ENCODE data around the gene PPM1F. TPM values are rescaled to one million over a fixed set of nuclear protein-coding genes. Genes with fewer than 3 reads are reported as not detected.
"Not testable (repeated sequence)": the region's sequence is repeated elsewhere in the genome, so short reads cannot be mapped to it uniquely, and the experiment has no call there.

Gene PPM1F
- total and polyA plus RNA-seq, 2 donors (not counting 1 experiment from before 2014, with no cell fraction given): 18.1 to 30.0 TPM

DNA sequence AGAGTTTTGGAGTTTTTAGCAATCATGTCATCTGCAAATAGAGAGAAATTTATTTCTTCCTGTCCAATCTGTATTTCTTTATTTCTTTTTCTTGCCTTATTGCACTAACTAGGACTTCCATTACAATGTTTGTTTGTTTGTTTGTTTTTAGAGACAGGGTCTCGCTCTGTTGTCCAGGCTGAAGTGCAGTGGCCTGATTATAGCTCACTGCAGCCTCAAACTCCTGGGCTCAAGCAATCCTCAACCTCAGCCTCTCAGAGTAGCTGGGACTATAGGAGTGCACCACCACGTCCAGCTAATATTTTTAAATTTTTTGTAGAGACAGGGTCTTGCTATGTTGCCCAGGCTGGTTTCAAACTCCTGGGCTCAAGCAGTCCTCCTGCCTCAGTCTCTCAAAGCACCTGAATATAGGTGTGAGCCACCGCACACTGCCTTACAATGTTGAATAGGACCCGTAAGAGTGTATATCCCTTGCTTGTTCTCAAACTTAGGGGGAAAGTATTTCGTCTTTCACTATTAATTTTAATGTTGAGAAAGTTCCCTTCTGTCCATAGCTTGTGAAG is 55.6 kb downstream of the PPM1F start:
- WGBS (ENCODE audit: insufficient coverage): 67% methylated on average over 1 of the region's 5 CpGs
- H3K4me3 ChIP-seq (ENCODE audit: control extremely low read depth in 1 of 5, extremely low read depth in 1 of 5, insufficient read depth in 1 of 5, low read depth in 2 of 5, low read length in 4 of 5): no peak overlapping the region
- Mint-ChIP-seq H3K27me3 (no peaks in the 10 kb centered on the region), H3K9me3 (ENCODE audit: insufficient read depth) (no peaks in the 10 kb centered on the region), H3K4me1 (no peaks in the 10 kb centered on the region), H3K4me3 (no peak overlapping the region), H3K27ac (no peak overlapping the region)
- no peak overlapping the region for H3K27ac ChIP-seq (ENCODE audit: low read length in 2 of 2)
- ChIA-PET CTCF (no interaction called here), POLR2A (no interaction called here)
- intact Hi-C loops (cut with micrococcal nuclease): no loop called here
- H3K4me1 ChIP-seq (ENCODE audit: control insufficient read depth in 2 of 2, insufficient read depth in 2 of 2, low read length in 2 of 2): no peaks in the 10 kb centered on the region
- H4K20me1 ChIP-seq (ENCODE audit: control insufficient read depth, insufficient read depth, low read length, poor library complexity, severe bottlenecking): no peaks in the 10 kb centered on the region
- no peaks in the 10 kb centered on the region for H3K9me3 ChIP-seq (ENCODE audit: control extremely low read depth in 1 of 3, control insufficient read depth in 2 of 3, insufficient read depth in 1 of 3, low read length in 2 of 3)
- TF ChIP-seq EZH2 (IDR thresholded peaks at IDR 0.05; ENCODE audit: borderline replicate concordance, insufficient read depth, low read depth, low read length, poor library complexity, severe bottlenecking): no peak
- TF ChIP-seq, protein P1, sequence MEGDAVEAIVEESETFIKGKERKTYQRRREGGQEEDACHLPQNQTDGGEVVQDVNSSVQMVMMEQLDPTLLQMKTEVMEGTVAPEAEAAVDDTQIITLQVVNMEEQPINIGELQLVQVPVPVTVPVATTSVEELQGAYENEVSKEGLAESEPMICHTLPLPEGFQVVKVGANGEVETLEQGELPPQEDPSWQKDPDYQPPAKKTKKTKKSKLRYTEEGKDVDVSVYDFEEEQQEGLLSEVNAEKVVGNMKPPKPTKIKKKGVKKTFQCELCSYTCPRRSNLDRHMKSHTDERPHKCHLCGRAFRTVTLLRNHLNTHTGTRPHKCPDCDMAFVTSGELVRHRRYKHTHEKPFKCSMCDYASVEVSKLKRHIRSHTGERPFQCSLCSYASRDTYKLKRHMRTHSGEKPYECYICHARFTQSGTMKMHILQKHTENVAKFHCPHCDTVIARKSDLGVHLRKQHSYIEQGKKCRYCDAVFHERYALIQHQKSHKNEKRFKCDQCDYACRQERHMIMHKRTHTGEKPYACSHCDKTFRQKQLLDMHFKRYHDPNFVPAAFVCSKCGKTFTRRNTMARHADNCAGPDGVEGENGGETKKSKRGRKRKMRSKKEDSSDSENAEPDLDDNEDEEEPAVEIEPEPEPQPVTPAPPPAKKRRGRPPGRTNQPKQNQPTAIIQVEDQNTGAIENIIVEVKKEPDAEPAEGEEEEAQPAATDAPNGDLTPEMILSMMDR (IDR thresholded peaks at IDR 0.05): no peak
- H3K36me3 ChIP-seq (replicated peaks in 1 of 2; ENCODE audit: control extremely low read depth in 1 of 2, control insufficient read depth in 1 of 2, extremely low read depth in 1 of 2, insufficient read depth in 2 of 2, low read length in 1 of 2): no peaks in the 10 kb centered on the region
- no peak overlapping the region for H2AFZ ChIP-seq (ENCODE audit: insufficient read depth, low read depth, low read length, poor library complexity, severe bottlenecking)
- DNase-seq (no peak), ATAC-seq (ENCODE audit: low read depth) (no peak)
- no peaks in the 10 kb centered on the region for H3K79me2 ChIP-seq (ENCODE audit: control insufficient read depth, insufficient read depth, low read length)
- H3K27me3 ChIP-seq (replicated peaks in 1 of 4; ENCODE audit: control extremely low read depth in 1 of 4, control insufficient read depth in 3 of 4, insufficient read depth in 4 of 4, low read length in 3 of 4): no peaks in the 10 kb centered on the region
- H3K4me2 ChIP-seq (replicated peaks; ENCODE audit: low read depth, low read length, poor library complexity, severe bottlenecking): no peak overlapping the region
- no peak overlapping the region for H3K9ac ChIP-seq (ENCODE audit: low read length)

DNA sequence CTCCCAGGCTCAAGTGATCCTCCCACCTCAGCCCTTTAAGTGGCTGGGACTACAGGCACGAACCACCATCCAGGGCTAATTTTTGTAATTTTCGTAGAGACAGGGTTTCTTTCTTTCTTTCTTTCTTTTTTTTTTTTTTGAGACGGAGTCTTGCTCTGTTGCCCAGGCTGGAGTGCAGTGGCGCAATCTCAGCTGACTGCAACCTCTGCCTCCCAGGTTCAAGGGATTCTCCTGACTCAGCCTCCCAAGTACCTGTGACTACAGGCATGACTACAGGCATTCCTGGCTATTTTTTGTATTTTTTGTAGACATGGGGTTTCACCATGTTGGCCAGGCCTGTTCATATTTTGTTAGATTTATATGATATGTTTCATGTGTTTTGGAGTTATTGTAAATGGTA is 56.4 kb downstream of the PPM1F start:
- H3K27me3 ChIP-seq (replicated peaks in 1 of 4; ENCODE audit: control extremely low read depth in 1 of 4, control insufficient read depth in 3 of 4, insufficient read depth in 4 of 4, low read length in 3 of 4); intact Hi-C loops (cut with micrococcal nuclease); H3K9me3 Mint-ChIP-seq (ENCODE audit: insufficient read depth); H3K27ac ChIP-seq (ENCODE audit: low read length in 2 of 2); H4K20me1 ChIP-seq (ENCODE audit: control insufficient read depth, insufficient read depth, low read length, poor library complexity, severe bottlenecking); H2AFZ ChIP-seq (ENCODE audit: insufficient read depth, low read depth, low read length, poor library complexity, severe bottlenecking); H3K36me3 ChIP-seq (replicated peaks in 1 of 2; ENCODE audit: control extremely low read depth in 1 of 2, control insufficient read depth in 1 of 2, extremely low read depth in 1 of 2, insufficient read depth in 2 of 2, low read length in 1 of 2); H3K27ac Mint-ChIP-seq; POLR2A ChIA-PET; H3K4me1 Mint-ChIP-seq; H3K4me2 ChIP-seq (replicated peaks; ENCODE audit: low read depth, low read length, poor library complexity, severe bottlenecking); H3K27me3 Mint-ChIP-seq; DNase-seq; CTCF ChIA-PET; H3K9ac ChIP-seq (ENCODE audit: low read length); H3K4me3 Mint-ChIP-seq; H3K9me3 ChIP-seq (ENCODE audit: control extremely low read depth in 1 of 3, control insufficient read depth in 2 of 3, insufficient read depth in 1 of 3, low read length in 2 of 3); H3K79me2 ChIP-seq (ENCODE audit: control insufficient read depth, insufficient read depth, low read length); H3K4me1 ChIP-seq (ENCODE audit: control insufficient read depth in 2 of 2, insufficient read depth in 2 of 2, low read length in 2 of 2); H3K4me3 ChIP-seq (ENCODE audit: control extremely low read depth in 1 of 5, extremely low read depth in 1 of 5, insufficient read depth in 1 of 5, low read depth in 2 of 5, low read length in 4 of 5); ATAC-seq (ENCODE audit: low read depth): not testable (repeated sequence)
- 80% methylated on average over 1 of the region's 4 CpGs for WGBS (ENCODE audit: insufficient coverage)

All from B cell (primary cell).